DOHH2 (cell line): ENCODE results near the gene KRTAP10-3.

Source experiments
- H3F3A ChIP-seq: fragments of 200-600 bp; sonication (generic), shearing (Covaris generic); 2 replicates; pipeline ENCODE4 v1.6.0; 2016; ENCODE audit warnings: antibody characterized with exemption, mild to moderate bottlenecking; ENCODE audit not compliant: control insufficient read depth, insufficient read depth
- H3K27ac ChIP-seq: fragments of 200-600 bp; sonication (generic); 2 replicates; pipeline ENCODE4 v1.5.1; 2014; ENCODE audit warnings: low read depth, mild to moderate bottlenecking, low read length, moderate library complexity
- H3K27me3 ChIP-seq: fragments of 200-600 bp; sonication (generic); 2 replicates; pipeline ENCODE4 v1.6.1; 2014; ENCODE audit warnings: mild to moderate bottlenecking, low read length, mixed read lengths; ENCODE audit not compliant: control insufficient read depth
- H3K36me3 ChIP-seq: fragments of 200-600 bp; sonication (generic); 2 replicates; pipeline ENCODE4 v1.6.1; 2014; ENCODE audit warnings: mild to moderate bottlenecking, low read length, moderate library complexity, mixed read lengths; ENCODE audit not compliant: control insufficient read depth
- H3K4me1 ChIP-seq: fragments of 200-600 bp; sonication (generic); 2 replicates; pipeline ENCODE4 v1.6.1; 2014; ENCODE audit warnings: mild to moderate bottlenecking, low read length, mixed read lengths; ENCODE audit not compliant: control insufficient read depth
- H3K4me2 ChIP-seq: fragments of 200-600 bp; sonication (generic); 2 replicates; pipeline ENCODE4 v1.6.0; 2014; ENCODE audit warnings: mild to moderate bottlenecking, low read length, moderate library complexity
- H3K4me3 ChIP-seq: fragments of 200-600 bp; sonication (generic); 2 replicates; pipeline ENCODE4 v1.5.1; 2014; ENCODE audit warnings: mild to moderate bottlenecking, low read length, mixed read lengths
- H3K79me2 ChIP-seq: fragments of 200-600 bp; sonication (generic); 2 replicates; pipeline ENCODE4 v1.6.1; 2014; ENCODE audit warnings: mild to moderate bottlenecking, low read length, mixed read lengths; ENCODE audit not compliant: control insufficient read depth
- H3K9me2 ChIP-seq: fragments of 200-600 bp; sonication (generic); replicated peaks from 2 replicates; pipeline ENCODE4 v1.6.1; 2014; ENCODE audit warnings: mild to moderate bottlenecking, low read length, mixed read lengths; ENCODE audit not compliant: control insufficient read depth
- H3K9me3 ChIP-seq: fragments of 200-600 bp; sonication (generic); 2 replicates; pipeline ENCODE4 v1.6.1; 2014; ENCODE audit warnings: antibody characterized with exemption, low read length, mixed read lengths; ENCODE audit not compliant: control insufficient read depth, insufficient read depth
- H4K20me1 ChIP-seq: fragments of 200-600 bp; sonication (generic); 2 replicates; pipeline ENCODE4 v1.6.0; 2014; ENCODE audit warnings: low read depth, mild to moderate bottlenecking, antibody characterized with exemption, low read length, moderate library complexity; ENCODE audit not compliant: control insufficient read depth, insufficient read depth
- EZH2phosphoT487 ChIP-seq: fragments of 200-600 bp; sonication (generic); IDR thresholded peaks from 2 replicates; pipeline ENCODE4 v1.6.1; 2017; ENCODE audit warnings: borderline replicate concordance, mild to moderate bottlenecking, antibody characterized with exemption, low read length, moderate library complexity, mixed read lengths
- TF ChIP-seq, protein P1 (sequence below): fragments of 200-600 bp; sonication (generic); IDR thresholded peaks from one replicate; pipeline ENCODE4 v1.5.1; 2014; ENCODE audit warnings: antibody characterized with exemption, mild to moderate bottlenecking, low read depth, low read length; ENCODE audit not compliant: poor library complexity, severe bottlenecking

KRTAP10-3 gene

DNA sequence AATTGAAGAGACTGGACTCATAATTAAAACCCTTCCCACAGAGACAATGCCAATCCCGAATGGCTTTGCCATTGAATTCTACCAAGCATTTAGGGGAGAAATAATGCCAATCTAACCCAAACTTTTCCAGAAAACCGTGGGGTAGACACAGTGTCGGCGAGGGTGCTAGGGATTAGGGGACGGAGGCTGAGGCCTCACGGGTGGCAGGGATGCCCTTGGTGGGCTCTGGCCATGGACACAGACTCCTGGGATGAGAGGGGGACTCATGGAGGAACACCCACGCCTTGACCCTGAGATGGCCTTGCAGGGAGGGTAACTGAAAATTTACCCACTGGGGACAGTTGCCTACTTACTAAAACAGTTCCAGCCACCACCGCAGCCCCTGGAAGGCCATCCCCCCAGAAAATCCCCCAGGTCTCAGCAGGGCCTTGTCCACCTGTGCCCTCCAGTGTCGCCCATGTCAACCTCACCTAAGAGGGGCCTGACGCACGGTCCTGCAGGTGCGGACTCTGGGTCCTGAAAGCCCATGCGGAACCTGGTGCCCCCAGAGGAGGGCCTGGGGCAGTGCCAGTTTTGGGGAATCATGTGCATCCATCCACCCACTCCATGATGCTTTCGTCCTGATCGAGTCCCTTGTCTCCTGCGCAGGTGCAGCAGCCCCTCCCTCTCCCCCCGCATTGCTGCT is 19.9 kb upstream of the KRTAP10-3 start:
- no peaks in the 10 kb centered on the region for H4K20me1 ChIP-seq
- H3K36me3 ChIP-seq, result no peaks in the 10 kb centered on the region
- H3K4me2 ChIP-seq, result no peak overlapping the region
- H3K9me2 ChIP-seq, result no peaks in the 10 kb centered on the region
- H3K79me2 ChIP-seq, result no peaks in the 10 kb centered on the region
- no peak overlapping the region for H3K27ac ChIP-seq
- H3K9me3 ChIP-seq, result peaks cover 13% of the 10 kb centered on the region; the same call in 1 of the 2 replicates
- no peaks in the 10 kb centered on the region for H3K27me3 ChIP-seq
- no peaks in the 10 kb centered on the region for H3K4me1 ChIP-seq
- no peaks in the 10 kb centered on the region for H3F3A ChIP-seq
- TF ChIP-seq, protein P1, sequence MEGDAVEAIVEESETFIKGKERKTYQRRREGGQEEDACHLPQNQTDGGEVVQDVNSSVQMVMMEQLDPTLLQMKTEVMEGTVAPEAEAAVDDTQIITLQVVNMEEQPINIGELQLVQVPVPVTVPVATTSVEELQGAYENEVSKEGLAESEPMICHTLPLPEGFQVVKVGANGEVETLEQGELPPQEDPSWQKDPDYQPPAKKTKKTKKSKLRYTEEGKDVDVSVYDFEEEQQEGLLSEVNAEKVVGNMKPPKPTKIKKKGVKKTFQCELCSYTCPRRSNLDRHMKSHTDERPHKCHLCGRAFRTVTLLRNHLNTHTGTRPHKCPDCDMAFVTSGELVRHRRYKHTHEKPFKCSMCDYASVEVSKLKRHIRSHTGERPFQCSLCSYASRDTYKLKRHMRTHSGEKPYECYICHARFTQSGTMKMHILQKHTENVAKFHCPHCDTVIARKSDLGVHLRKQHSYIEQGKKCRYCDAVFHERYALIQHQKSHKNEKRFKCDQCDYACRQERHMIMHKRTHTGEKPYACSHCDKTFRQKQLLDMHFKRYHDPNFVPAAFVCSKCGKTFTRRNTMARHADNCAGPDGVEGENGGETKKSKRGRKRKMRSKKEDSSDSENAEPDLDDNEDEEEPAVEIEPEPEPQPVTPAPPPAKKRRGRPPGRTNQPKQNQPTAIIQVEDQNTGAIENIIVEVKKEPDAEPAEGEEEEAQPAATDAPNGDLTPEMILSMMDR, result no peak
- no peak for TF ChIP-seq EZH2phosphoT487
- no peak overlapping the region for H3K4me3 ChIP-seq

GRCh38 chr21:44576025-44576420 is 17.4 kb upstream of the KRTAP10-3 start:
- no peak overlapping the region for H3K27ac ChIP-seq
- H3F3A ChIP-seq, result no peaks in the 10 kb centered on the region
- H3K4me3 ChIP-seq, result no peak overlapping the region
- 0 out of 2 replicates have a peak, but pooled peaks cover 3% of the 10 kb centered on the region for H3K9me3 ChIP-seq
- no peak for TF ChIP-seq EZH2phosphoT487
- TF ChIP-seq, protein P1, result no peak
- H3K27me3 ChIP-seq, result no peaks in the 10 kb centered on the region
- no peaks in the 10 kb centered on the region for H4K20me1 ChIP-seq
- no peaks in the 10 kb centered on the region for H3K9me2 ChIP-seq
- no peaks in the 10 kb centered on the region for H3K79me2 ChIP-seq
- H3K4me2 ChIP-seq, result no peak overlapping the region
- H3K36me3 ChIP-seq, result no peaks in the 10 kb centered on the region
- no peaks in the 10 kb centered on the region for H3K4me1 ChIP-seq

- TF ChIP-seq, protein P1, result no peak
- 0 out of 2 replicates have a peak, but pooled peaks cover 3% of the 10 kb centered on the region for H3K9me3 ChIP-seq
- H4K20me1 ChIP-seq, result no peaks in the 10 kb centered on the region
- H3K4me2 ChIP-seq, result no peak overlapping the region
- H3K9me2 ChIP-seq, result no peaks in the 10 kb centered on the region
- no peaks in the 10 kb centered on the region for H3K36me3 ChIP-seq
- no peaks in the 10 kb centered on the region for H3F3A ChIP-seq
- H3K27me3 ChIP-seq, result no peaks in the 10 kb centered on the region
- H3K4me1 ChIP-seq, result no peaks in the 10 kb centered on the region
- no peak overlapping the region for H3K4me3 ChIP-seq
- no peak overlapping the region for H3K27ac ChIP-seq
- no peaks in the 10 kb centered on the region for H3K79me2 ChIP-seq
Observed at GRCh38 chr21:44575307-44576024, 16.9 kb upstream of the KRTAP10-3 start.
